ENCODE results near the gene SYT2.

DNA sequence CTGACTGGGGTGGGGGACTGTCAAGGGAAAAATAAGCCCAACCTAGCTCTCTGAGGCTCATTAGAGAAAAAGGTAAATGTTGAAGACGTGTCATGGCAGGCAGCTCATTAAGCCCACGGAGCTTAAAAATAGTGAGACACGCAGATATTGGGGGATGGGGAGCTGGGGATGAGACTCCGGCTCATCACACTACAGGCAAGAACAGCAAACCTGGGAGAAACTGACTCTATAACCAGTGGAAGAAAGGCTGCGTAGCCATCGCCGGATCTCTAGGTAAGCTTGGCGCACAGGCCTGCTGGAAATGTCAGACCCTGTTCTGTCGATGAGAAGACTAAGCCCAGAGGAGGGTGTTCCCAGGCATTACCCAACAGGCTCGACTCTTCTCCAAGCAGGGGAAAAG, 78.0 kb downstream of the SYT2 start:
- TF ChIP-seq, protein P1, sequence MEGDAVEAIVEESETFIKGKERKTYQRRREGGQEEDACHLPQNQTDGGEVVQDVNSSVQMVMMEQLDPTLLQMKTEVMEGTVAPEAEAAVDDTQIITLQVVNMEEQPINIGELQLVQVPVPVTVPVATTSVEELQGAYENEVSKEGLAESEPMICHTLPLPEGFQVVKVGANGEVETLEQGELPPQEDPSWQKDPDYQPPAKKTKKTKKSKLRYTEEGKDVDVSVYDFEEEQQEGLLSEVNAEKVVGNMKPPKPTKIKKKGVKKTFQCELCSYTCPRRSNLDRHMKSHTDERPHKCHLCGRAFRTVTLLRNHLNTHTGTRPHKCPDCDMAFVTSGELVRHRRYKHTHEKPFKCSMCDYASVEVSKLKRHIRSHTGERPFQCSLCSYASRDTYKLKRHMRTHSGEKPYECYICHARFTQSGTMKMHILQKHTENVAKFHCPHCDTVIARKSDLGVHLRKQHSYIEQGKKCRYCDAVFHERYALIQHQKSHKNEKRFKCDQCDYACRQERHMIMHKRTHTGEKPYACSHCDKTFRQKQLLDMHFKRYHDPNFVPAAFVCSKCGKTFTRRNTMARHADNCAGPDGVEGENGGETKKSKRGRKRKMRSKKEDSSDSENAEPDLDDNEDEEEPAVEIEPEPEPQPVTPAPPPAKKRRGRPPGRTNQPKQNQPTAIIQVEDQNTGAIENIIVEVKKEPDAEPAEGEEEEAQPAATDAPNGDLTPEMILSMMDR (IDR thresholded peaks at IDR 0.05) = no peak
- TF ChIP-seq EZH2phosphoT487 (IDR thresholded peaks at IDR 0.05) = no peak
